Endothelial cell (in vitro differentiated cells): ENCODE measurements around the gene AKAP13. TPM values are rescaled to one million over a fixed set of nuclear protein-coding genes. Genes with fewer than 3 reads are reported as not detected.

Experiments used
- DNase-seq: peaks from one replicate; pipeline ENCODE4 v3.0.0; 2021; ENCODE audit warnings: low spot score
- H3K27ac Mint-ChIP-seq: one replicate; pipeline ENCODE4 v1.8.0; 2021; ENCODE audit warnings: mixed read lengths, inconsistent platforms; ENCODE audit not compliant: unreplicated experiment
- H3K27me3 Mint-ChIP-seq: one replicate; pipeline ENCODE4 v1.8.0; 2021; ENCODE audit warnings: mild to moderate bottlenecking, moderate library complexity, mixed read lengths, inconsistent platforms; ENCODE audit not compliant: unreplicated experiment
- H3K36me3 Mint-ChIP-seq: one replicate; pipeline ENCODE4 v1.8.0; 2021; ENCODE audit warnings: mild to moderate bottlenecking, low read depth, mixed read lengths, inconsistent platforms; ENCODE audit not compliant: unreplicated experiment
- H3K4me1 Mint-ChIP-seq: one replicate; pipeline ENCODE4 v1.8.0; 2021; ENCODE audit warnings: mild to moderate bottlenecking, mixed read lengths, inconsistent platforms; ENCODE audit not compliant: unreplicated experiment
- H3K4me3 Mint-ChIP-seq: one replicate; pipeline ENCODE4 v1.8.0; 2021; ENCODE audit warnings: mild to moderate bottlenecking, mixed read lengths, inconsistent platforms; ENCODE audit not compliant: unreplicated experiment
- H3K9me3 Mint-ChIP-seq: one replicate; pipeline ENCODE4 v1.8.0; 2021; ENCODE audit warnings: mixed read lengths, inconsistent platforms; ENCODE audit not compliant: unreplicated experiment
- CTCF ChIP-seq: fragments of 200-600 bp; sonication (generic); IDR thresholded peaks from one replicate; pipeline ENCODE4 v1.5.0; 2021; ENCODE audit warnings: antibody characterized with exemption; ENCODE audit not compliant: unreplicated experiment
- total RNA-seq: library from RNA; stranded (reverse); fragmentation: NEBNext Ultra II Directional; extraction: Animal tissue kit (Norgen Biotek cat#: 25700); gene quantifications from one replicate; pipeline ENCODE4 v1.2.1, GENCODE V29; 2021; ENCODE audit not compliant: unreplicated experiment

AKAP13 gene
- total RNA-seq, 1 donor from 2014 or later: 249 TPM

- Mint-ChIP-seq H3K4me3 (no peak overlapping the region), H3K27ac (peak overlapping the region; percentile 59), H3K4me1 (peaks cover 31% of the 10 kb centered on the region), H3K9me3 (no peaks in the 10 kb centered on the region), H3K27me3 (peaks cover 9% of the 10 kb centered on the region), H3K36me3 (peaks cover 11% of the 10 kb centered on the region)
- no peak for DNase-seq
- no peak for TF ChIP-seq CTCF
These were observed 320.4 kb downstream of the AKAP13 start for GRCh38 chr15:85700767-85701166.

- H3K36me3 Mint-ChIP-seq: peaks cover 10% of the 10 kb centered on the region
- DNase-seq: no peak
- H3K27me3 Mint-ChIP-seq: peaks cover 10% of the 10 kb centered on the region
- TF ChIP-seq CTCF: no peak
- no peaks in the 10 kb centered on the region for H3K9me3 Mint-ChIP-seq
- no peak overlapping the region for H3K4me3 Mint-ChIP-seq
- peak overlapping the region; percentile 67 for H3K27ac Mint-ChIP-seq
- H3K4me1 Mint-ChIP-seq: peaks cover 49% of the 10 kb centered on the region
These were observed 322.1 kb downstream of the AKAP13 start for GRCh38 chr15:85702321-85703101.

- Mint-ChIP-seq H3K4me1 (peaks cover 63% of the 10 kb centered on the region), H3K9me3 (no peaks in the 10 kb centered on the region), H3K27ac (no peak overlapping the region), H3K36me3 (peaks cover 15% of the 10 kb centered on the region), H3K4me3 (no peak overlapping the region), H3K27me3 (peaks cover 10% of the 10 kb centered on the region)
- no peak for TF ChIP-seq CTCF
- no peak for DNase-seq
These were observed 323.7 kb downstream of the AKAP13 start for GRCh38 chr15:85704066-85704465.

- no peak overlapping the region for H3K27ac Mint-ChIP-seq
- H3K4me1 Mint-ChIP-seq: peaks cover 63% of the 10 kb centered on the region
- H3K9me3 Mint-ChIP-seq: no peaks in the 10 kb centered on the region
- DNase-seq: no peak
- no peak for TF ChIP-seq CTCF
- no peak overlapping the region for H3K4me3 Mint-ChIP-seq
- H3K36me3 Mint-ChIP-seq: peaks cover 19% of the 10 kb centered on the region
- peaks cover 9% of the 10 kb centered on the region for H3K27me3 Mint-ChIP-seq
These were observed 324.5 kb downstream of the AKAP13 start for GRCh38 chr15:85704720-85705429.
